ENCODE data around the gene LYPLAL1.

Gene LYPLAL1

GRCh38 chr1:219215477-219215876, 41.8 kb downstream of the LYPLAL1 start:
- H3K9me3 ChIP-seq (ENCODE audit: insufficient read depth, low read depth, low read length) = no peaks in the 10 kb centered on the region
- no peak overlapping the region for H3K9ac ChIP-seq (ENCODE audit: low read length)
- H3K23ac ChIP-seq (ENCODE audit: low read length) = no peak overlapping the region
- H2AK5ac ChIP-seq (ENCODE audit: low read length) = no peak overlapping the region
- H3K4me1 ChIP-seq (ENCODE audit: control insufficient read depth in 1 of 2, insufficient read depth in 2 of 2, low read length in 2 of 2) = no peaks in the 10 kb centered on the region
- H3K4ac ChIP-seq (ENCODE audit: low read depth, low read length) = no peak overlapping the region
- H4K12ac ChIP-seq (ENCODE audit: low read depth, low read length) = no peak overlapping the region
- no peak overlapping the region for H4K8ac ChIP-seq (ENCODE audit: low read depth, low read length)
- no peak overlapping the region for H4K91ac ChIP-seq (ENCODE audit: low read depth, low read length)
- H3K79me1 ChIP-seq (ENCODE audit: low read length) = no peaks in the 10 kb centered on the region
- peaks cover 2 to 5% of the 10 kb centered on the region in 2 experiments for H3K36me3 ChIP-seq (ENCODE audit: control insufficient read depth in 1 of 2, insufficient read depth in 2 of 2, low read length in 2 of 2)
- H3K79me2 ChIP-seq (ENCODE audit: control insufficient read depth, insufficient read depth, low read length, poor library complexity) = no peaks in the 10 kb centered on the region
- no peak for DNase-seq
- H3K4me2 ChIP-seq (ENCODE audit: low read length) = no peak overlapping the region
- no peaks in the 10 kb centered on the region for H3K27me3 ChIP-seq (ENCODE audit: insufficient read depth, low read length)
- H3K14ac ChIP-seq (ENCODE audit: low read length) = no peak overlapping the region
- no peak overlapping the region for H2AFZ ChIP-seq (ENCODE audit: insufficient read depth, low read length, poor library complexity)
- H2BK12ac ChIP-seq (ENCODE audit: low read length) = no peak overlapping the region
- no peak overlapping the region for H2BK5ac ChIP-seq (ENCODE audit: low read depth, low read length, poor library complexity)
- no peak overlapping the region for H2BK120ac ChIP-seq (ENCODE audit: insufficient read depth, low read length, poor library complexity)
- H3K27ac ChIP-seq (ENCODE audit: low read depth, low read length) = no peak overlapping the region
- no peak overlapping the region for H3K18ac ChIP-seq (ENCODE audit: low read length)
- no peak overlapping the region for H3K4me3 ChIP-seq (ENCODE audit: low read depth, low read length)

GRCh38 chr1:219220945-219221344, 47.3 kb downstream of the LYPLAL1 start:
- no peak overlapping the region for H3K9ac ChIP-seq (ENCODE audit: low read length)
- no peak overlapping the region for H4K91ac ChIP-seq (ENCODE audit: low read depth, low read length)
- no peak overlapping the region for H3K27ac ChIP-seq (ENCODE audit: low read depth, low read length)
- no peak overlapping the region for H2BK120ac ChIP-seq (ENCODE audit: insufficient read depth, low read length, poor library complexity)
- H3K79me2 ChIP-seq (ENCODE audit: control insufficient read depth, insufficient read depth, low read length, poor library complexity) = no peaks in the 10 kb centered on the region
- H3K36me3 ChIP-seq (ENCODE audit: control insufficient read depth in 1 of 2, insufficient read depth in 2 of 2, low read length in 2 of 2) = peaks cover 0 to 5% of the 10 kb centered on the region in 2 experiments
- no peaks in the 10 kb centered on the region for H3K4me1 ChIP-seq (ENCODE audit: control insufficient read depth in 1 of 2, insufficient read depth in 2 of 2, low read length in 2 of 2)
- no peak for DNase-seq
- no peak overlapping the region for H2BK5ac ChIP-seq (ENCODE audit: low read depth, low read length, poor library complexity)
- H3K79me1 ChIP-seq (ENCODE audit: low read length) = no peaks in the 10 kb centered on the region
- H3K18ac ChIP-seq (ENCODE audit: low read length) = no peak overlapping the region
- no peak overlapping the region for H3K4me3 ChIP-seq (ENCODE audit: low read depth, low read length)
- H2AK5ac ChIP-seq (ENCODE audit: low read length) = no peak overlapping the region
- H3K9me3 ChIP-seq (ENCODE audit: insufficient read depth, low read depth, low read length) = no peaks in the 10 kb centered on the region
- WGBS (ENCODE audit: extremely low coverage, insufficient coverage, insufficient read length) = no CpG with 5 or more reads among the region's 3 CpGs
- no peak overlapping the region for H2BK12ac ChIP-seq (ENCODE audit: low read length)
- no peak overlapping the region for H3K23ac ChIP-seq (ENCODE audit: low read length)
- H4K12ac ChIP-seq (ENCODE audit: low read depth, low read length) = no peak overlapping the region
- H3K4me2 ChIP-seq (ENCODE audit: low read length) = no peak overlapping the region
- no peak overlapping the region for H4K8ac ChIP-seq (ENCODE audit: low read depth, low read length)
- no peak overlapping the region for H3K4ac ChIP-seq (ENCODE audit: low read depth, low read length)
- H3K27me3 ChIP-seq (ENCODE audit: insufficient read depth, low read length) = no peaks in the 10 kb centered on the region
- no peak overlapping the region for H2AFZ ChIP-seq (ENCODE audit: insufficient read depth, low read length, poor library complexity)
- H3K14ac ChIP-seq (ENCODE audit: low read length) = no peak overlapping the region

GRCh38 chr1:219223496-219223895, 49.8 kb downstream of the LYPLAL1 start:
- Histone ChIP-seq H2BK120ac (ENCODE audit: insufficient read depth, low read length, poor library complexity) (no peak overlapping the region), H2AFZ (ENCODE audit: insufficient read depth, low read length, poor library complexity) (no peak overlapping the region), H3K79me2 (ENCODE audit: control insufficient read depth, insufficient read depth, low read length, poor library complexity) (no peaks in the 10 kb centered on the region), H3K36me3 (ENCODE audit: control insufficient read depth in 1 of 2, insufficient read depth in 2 of 2, low read length in 2 of 2) (peaks cover 0 to 5% of the 10 kb centered on the region in 2 experiments), H3K9me3 (ENCODE audit: insufficient read depth, low read depth, low read length) (no peaks in the 10 kb centered on the region), H3K4me2 (ENCODE audit: low read length) (no peak overlapping the region), H4K91ac (ENCODE audit: low read depth, low read length) (no peak overlapping the region), H3K14ac (ENCODE audit: low read length) (no peak overlapping the region), H3K27me3 (ENCODE audit: insufficient read depth, low read length) (no peaks in the 10 kb centered on the region), H3K4ac (ENCODE audit: low read depth, low read length) (no peak overlapping the region), H2AK5ac (ENCODE audit: low read length) (no peak overlapping the region), H4K12ac (ENCODE audit: low read depth, low read length) (no peak overlapping the region), H3K4me1 (ENCODE audit: control insufficient read depth in 1 of 2, insufficient read depth in 2 of 2, low read length in 2 of 2) (no peaks in the 10 kb centered on the region), H3K27ac (ENCODE audit: low read depth, low read length) (no peak overlapping the region), H3K79me1 (ENCODE audit: low read length) (no peaks in the 10 kb centered on the region), H3K9ac (ENCODE audit: low read length) (no peak overlapping the region), H4K8ac (ENCODE audit: low read depth, low read length) (no peak overlapping the region), H3K23ac (ENCODE audit: low read length) (no peak overlapping the region), H2BK12ac (ENCODE audit: low read length) (no peak overlapping the region), H2BK5ac (ENCODE audit: low read depth, low read length, poor library complexity) (no peak overlapping the region), H3K18ac (ENCODE audit: low read length) (no peak overlapping the region), H3K4me3 (ENCODE audit: low read depth, low read length) (no peak overlapping the region)
- no peak for DNase-seq

GRCh38 chr1:219226196-219226595, 52.5 kb downstream of the LYPLAL1 start:
- no CpG with 5 or more reads among the region's 2 CpGs for WGBS (ENCODE audit: extremely low coverage, insufficient coverage, insufficient read length)
- Histone ChIP-seq H4K8ac (ENCODE audit: low read depth, low read length) (no peak overlapping the region), H3K9me3 (ENCODE audit: insufficient read depth, low read depth, low read length) (peaks cover 2% of the 10 kb centered on the region), H3K79me1 (ENCODE audit: low read length) (no peaks in the 10 kb centered on the region), H3K4me1 (ENCODE audit: control insufficient read depth in 1 of 2, insufficient read depth in 2 of 2, low read length in 2 of 2) (no peaks in the 10 kb centered on the region), H3K27me3 (ENCODE audit: insufficient read depth, low read length) (no peaks in the 10 kb centered on the region), H2BK5ac (ENCODE audit: low read depth, low read length, poor library complexity) (no peak overlapping the region), H2AK5ac (ENCODE audit: low read length) (no peak overlapping the region), H3K9ac (ENCODE audit: low read length) (no peak overlapping the region), H3K4ac (ENCODE audit: low read depth, low read length) (no peak overlapping the region), H2BK12ac (ENCODE audit: low read length) (no peak overlapping the region), H3K18ac (ENCODE audit: low read length) (no peak overlapping the region), H4K91ac (ENCODE audit: low read depth, low read length) (no peak overlapping the region), H3K36me3 (ENCODE audit: control insufficient read depth in 1 of 2, insufficient read depth in 2 of 2, low read length in 2 of 2) (no peaks in the 10 kb centered on the region), H4K12ac (ENCODE audit: low read depth, low read length) (no peak overlapping the region), H3K4me2 (ENCODE audit: low read length) (no peak overlapping the region), H2AFZ (ENCODE audit: insufficient read depth, low read length, poor library complexity) (no peak overlapping the region), H3K79me2 (ENCODE audit: control insufficient read depth, insufficient read depth, low read length, poor library complexity) (no peaks in the 10 kb centered on the region), H3K27ac (ENCODE audit: low read depth, low read length) (no peak overlapping the region), H3K23ac (ENCODE audit: low read length) (no peak overlapping the region), H2BK120ac (ENCODE audit: insufficient read depth, low read length, poor library complexity) (no peak overlapping the region), H3K14ac (ENCODE audit: low read length) (no peak overlapping the region), H3K4me3 (ENCODE audit: low read depth, low read length) (no peak overlapping the region)
- no peak for DNase-seq

Data from trophoblast cell (in vitro differentiated cells and primary cell).